Stimulated activated CD8-positive, alpha-beta memory T cell treated with anti-CD3 and anti-CD28 coated beads, Interleukin-2, amount 100 ng/mL, for 48 hours (primary cell): Measurements from ENCODE around the gene EFNA5.

ENCODE experiments used
- DNase-seq, 2 donors: peaks; one replicate each; pipeline ENCODE4 v3.0.0-alpha.2; 2020; ENCODE audit warnings: low read depth in 2 of 2

The EFNA5 gene

GRCh38 chr5:107670932-107671741, at the start of gene EFNA5:
Gene EFNA5, minus strand, starts transcription at chr5:107670937.
- DNase-seq = no peak

GRCh38 chr5:107719034-107719606, 48.4 kb upstream of the EFNA5 start:
- no peak for DNase-seq

GRCh38 chr5:107717816-107718215, 47.1 kb upstream of the EFNA5 start:
- no peak for DNase-seq

GRCh38 chr5:107713228-107713627, 42.5 kb upstream of the EFNA5 start:
- DNase-seq = no peak

- DNase-seq = no peak
Observed at GRCh38 chr5:107712359-107712870, 41.7 kb upstream of the EFNA5 start.

- DNase-seq = no peak
Observed at GRCh38 chr5:107705402-107706014, 34.8 kb upstream of the EFNA5 start.

- no peak for DNase-seq
Observed at GRCh38 chr5:107704681-107705401, 34.1 kb upstream of the EFNA5 start.

GRCh38 chr5:107700481-107700880, 29.7 kb upstream of the EFNA5 start:
- DNase-seq = no peak

GRCh38 chr5:107699425-107699824, 28.7 kb upstream of the EFNA5 start:
- DNase-seq = no peak

- no peak for DNase-seq
Observed at GRCh38 chr5:107698286-107698685, 27.5 kb upstream of the EFNA5 start.

GRCh38 chr5:107696498-107696897, 25.8 kb upstream of the EFNA5 start:
- no peak for DNase-seq

- DNase-seq = no peak
Observed at GRCh38 chr5:107696080-107696479, 25.3 kb upstream of the EFNA5 start.

- no peak for DNase-seq
Observed at GRCh38 chr5:107687937-107688336, 17.2 kb upstream of the EFNA5 start.

GRCh38 chr5:107687404-107687803, 16.7 kb upstream of the EFNA5 start:
- no peak for DNase-seq

- DNase-seq = no peak
Observed at GRCh38 chr5:107682533-107682932, 11.8 kb upstream of the EFNA5 start.

- DNase-seq = no peak
Observed at GRCh38 chr5:107680799-107681198, 10.1 kb upstream of the EFNA5 start.

GRCh38 chr5:107680099-107680498, 9.4 kb upstream of the EFNA5 start:
- no peak for DNase-seq

GRCh38 chr5:107676702-107677101, 6.0 kb upstream of the EFNA5 start:
- DNase-seq = no peak

- DNase-seq = no peak
Observed at GRCh38 chr5:107675201-107675600, 4.5 kb upstream of the EFNA5 start.

- DNase-seq = no peak
Observed at GRCh38 chr5:107674655-107675054, 3.9 kb upstream of the EFNA5 start.

GRCh38 chr5:107673368-107674136, 2.8 kb upstream of the EFNA5 start:
- DNase-seq = peak; percentile 62 to 75

- DNase-seq = no peak
Observed at GRCh38 chr5:107673039-107673367, 2.3 kb upstream of the EFNA5 start.
